Measurements from ENCODE around the gene DENND1A.
"Not testable (repeated sequence)": the region's sequence is repeated elsewhere in the genome, so short reads cannot be mapped to it uniquely, and the experiment has no call there.

Gene DENND1A

DNA sequence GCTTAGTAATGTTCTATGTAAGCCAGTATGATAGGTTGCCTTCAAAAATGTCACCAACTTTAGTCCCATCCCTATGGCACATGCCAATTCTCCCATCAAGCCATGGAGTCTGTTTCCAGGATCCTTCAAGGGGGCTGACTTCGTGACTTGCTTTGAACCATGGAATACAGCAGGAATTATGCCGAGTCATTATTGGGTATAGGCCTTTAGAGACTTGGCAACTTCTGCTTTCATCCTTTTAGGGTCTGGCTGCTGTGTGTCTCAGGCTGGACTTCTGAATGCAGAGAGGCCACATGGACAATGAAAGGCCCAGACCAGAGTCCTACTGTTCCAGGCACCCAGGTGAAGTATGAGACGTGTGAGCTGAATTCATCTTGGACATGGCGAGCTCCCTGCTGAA is 109.8 kb downstream of the DENND1A start:
- H3K4me2 ChIP-seq (ENCODE audit: low read depth, low read length, poor library complexity, severe bottlenecking), result no peak overlapping the region
- H3K9me3 ChIP-seq (ENCODE audit: insufficient read depth, low read depth, low read length), result no peaks in the 10 kb centered on the region
- H2AFZ ChIP-seq (ENCODE audit: low read length), result no peak overlapping the region
- H3K4me3 ChIP-seq (ENCODE audit: low read length, poor library complexity, severe bottlenecking), result no peak overlapping the region
- TF ChIP-seq, protein P1, sequence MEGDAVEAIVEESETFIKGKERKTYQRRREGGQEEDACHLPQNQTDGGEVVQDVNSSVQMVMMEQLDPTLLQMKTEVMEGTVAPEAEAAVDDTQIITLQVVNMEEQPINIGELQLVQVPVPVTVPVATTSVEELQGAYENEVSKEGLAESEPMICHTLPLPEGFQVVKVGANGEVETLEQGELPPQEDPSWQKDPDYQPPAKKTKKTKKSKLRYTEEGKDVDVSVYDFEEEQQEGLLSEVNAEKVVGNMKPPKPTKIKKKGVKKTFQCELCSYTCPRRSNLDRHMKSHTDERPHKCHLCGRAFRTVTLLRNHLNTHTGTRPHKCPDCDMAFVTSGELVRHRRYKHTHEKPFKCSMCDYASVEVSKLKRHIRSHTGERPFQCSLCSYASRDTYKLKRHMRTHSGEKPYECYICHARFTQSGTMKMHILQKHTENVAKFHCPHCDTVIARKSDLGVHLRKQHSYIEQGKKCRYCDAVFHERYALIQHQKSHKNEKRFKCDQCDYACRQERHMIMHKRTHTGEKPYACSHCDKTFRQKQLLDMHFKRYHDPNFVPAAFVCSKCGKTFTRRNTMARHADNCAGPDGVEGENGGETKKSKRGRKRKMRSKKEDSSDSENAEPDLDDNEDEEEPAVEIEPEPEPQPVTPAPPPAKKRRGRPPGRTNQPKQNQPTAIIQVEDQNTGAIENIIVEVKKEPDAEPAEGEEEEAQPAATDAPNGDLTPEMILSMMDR (conservative IDR thresholded peaks at IDR 0.05; ENCODE audit: low read length), result no peak
- no peak for TF ChIP-seq EZH2phosphoT487 (IDR thresholded peaks at IDR 0.05; ENCODE audit: borderline replicate concordance)
- no peaks in the 10 kb centered on the region for H3K9me2 ChIP-seq (replicated peaks; ENCODE audit: low read depth, low read length)
- H3K36me3 ChIP-seq (ENCODE audit: insufficient read depth, low read length), result no peaks in the 10 kb centered on the region
- H4K20me1 ChIP-seq (ENCODE audit: insufficient read depth, low read length, poor library complexity, severe bottlenecking), result no peaks in the 10 kb centered on the region
- no peak overlapping the region for H3K9ac ChIP-seq (ENCODE audit: low read depth, low read length, poor library complexity, severe bottlenecking)
- H3F3A ChIP-seq (ENCODE audit: low read depth), result no peaks in the 10 kb centered on the region
- H3K4me1 ChIP-seq (ENCODE audit: insufficient read depth, low read length, poor library complexity, severe bottlenecking), result peaks cover 15% of the 10 kb centered on the region
- H3K27me3 ChIP-seq (ENCODE audit: insufficient read depth, low read length, poor library complexity, severe bottlenecking), result no peaks in the 10 kb centered on the region
- H3K79me2 ChIP-seq (ENCODE audit: insufficient read depth, low read length), result no peaks in the 10 kb centered on the region

DNA sequence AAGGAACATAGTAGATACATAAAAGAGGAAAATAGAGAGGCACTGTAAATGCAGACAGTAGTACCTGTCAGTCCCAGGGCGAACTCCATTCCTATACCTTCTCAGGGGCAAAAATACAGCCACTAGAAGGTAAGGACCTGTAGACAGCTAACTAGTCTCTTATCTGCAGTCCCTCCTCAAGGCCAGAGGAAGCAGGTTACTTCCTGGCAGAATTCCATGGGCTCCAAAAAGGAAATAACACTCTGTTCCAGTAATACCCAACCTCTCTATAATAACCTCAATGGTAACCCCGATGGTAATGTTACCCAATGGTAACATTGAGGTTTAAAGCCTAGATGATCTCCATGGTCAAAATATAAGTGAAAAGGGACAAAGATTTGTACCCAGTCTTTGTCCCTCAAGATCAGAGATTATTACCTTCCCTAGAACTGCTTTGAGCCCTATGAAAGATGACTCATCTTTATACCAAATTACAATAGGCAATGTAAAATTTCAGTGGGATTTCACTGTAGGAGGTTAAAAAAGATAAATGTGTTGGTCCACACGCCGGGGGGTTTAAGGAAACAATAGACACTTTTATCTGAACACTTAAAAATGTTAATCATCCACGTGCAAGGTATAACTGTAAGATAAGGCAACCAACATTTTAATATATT is 113.0 kb downstream of the DENND1A start:
- no peaks in the 10 kb centered on the region for H3K27me3 ChIP-seq (ENCODE audit: insufficient read depth, low read length, poor library complexity, severe bottlenecking)
- no peak overlapping the region for H3K4me2 ChIP-seq (ENCODE audit: low read depth, low read length, poor library complexity, severe bottlenecking)
- H2AFZ ChIP-seq (ENCODE audit: low read length), result no peak overlapping the region
- H3K36me3 ChIP-seq (ENCODE audit: insufficient read depth, low read length), result no peaks in the 10 kb centered on the region
- peaks cover 6% of the 10 kb centered on the region for H3K4me1 ChIP-seq (ENCODE audit: insufficient read depth, low read length, poor library complexity, severe bottlenecking)
- no peaks in the 10 kb centered on the region for H3K9me2 ChIP-seq (replicated peaks; ENCODE audit: low read depth, low read length)
- TF ChIP-seq, protein P1 (conservative IDR thresholded peaks at IDR 0.05; ENCODE audit: low read length), result no peak
- TF ChIP-seq EZH2phosphoT487 (IDR thresholded peaks at IDR 0.05; ENCODE audit: borderline replicate concordance), result no peak
- H3K4me3 ChIP-seq (ENCODE audit: low read length, poor library complexity, severe bottlenecking), result no peak overlapping the region
- H4K20me1 ChIP-seq (ENCODE audit: insufficient read depth, low read length, poor library complexity, severe bottlenecking), result no peaks in the 10 kb centered on the region
- H3K9me3 ChIP-seq (ENCODE audit: insufficient read depth, low read depth, low read length), result no peaks in the 10 kb centered on the region
- H3K79me2 ChIP-seq (ENCODE audit: insufficient read depth, low read length), result no peaks in the 10 kb centered on the region
- no peak overlapping the region for H3K9ac ChIP-seq (ENCODE audit: low read depth, low read length, poor library complexity, severe bottlenecking)
- H3F3A ChIP-seq (ENCODE audit: low read depth), result no peaks in the 10 kb centered on the region

DNA sequence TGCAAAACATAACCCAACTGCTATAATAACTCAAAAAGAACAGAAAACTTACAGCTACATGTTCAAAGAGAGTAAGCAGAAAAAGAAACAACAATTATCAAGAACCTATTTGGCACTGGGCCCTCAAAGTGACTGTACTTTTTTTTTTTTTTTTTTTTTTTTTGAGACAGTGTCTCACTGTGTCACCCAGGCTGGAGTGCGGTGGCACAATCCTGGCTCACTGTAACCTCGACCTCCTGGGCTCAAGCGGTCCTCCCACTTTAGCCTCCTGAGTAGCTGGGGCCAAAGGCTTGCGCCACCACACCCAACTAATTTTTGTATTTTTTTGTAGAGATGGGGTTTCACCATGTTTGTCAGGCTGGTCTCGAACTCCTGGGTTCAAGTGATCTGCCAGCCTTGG is 114.1 kb downstream of the DENND1A start:
- not testable (repeated sequence) for H3K4me3 ChIP-seq (ENCODE audit: low read length, poor library complexity, severe bottlenecking); H3K27me3 ChIP-seq (ENCODE audit: insufficient read depth, low read length, poor library complexity, severe bottlenecking); H2AFZ ChIP-seq (ENCODE audit: low read length); H3K9me2 ChIP-seq (replicated peaks; ENCODE audit: low read depth, low read length); H3K9me3 ChIP-seq (ENCODE audit: insufficient read depth, low read depth, low read length); H4K20me1 ChIP-seq (ENCODE audit: insufficient read depth, low read length, poor library complexity, severe bottlenecking); H3K4me1 ChIP-seq (ENCODE audit: insufficient read depth, low read length, poor library complexity, severe bottlenecking); H3K4me2 ChIP-seq (ENCODE audit: low read depth, low read length, poor library complexity, severe bottlenecking); H3K36me3 ChIP-seq (ENCODE audit: insufficient read depth, low read length); H3K9ac ChIP-seq (ENCODE audit: low read depth, low read length, poor library complexity, severe bottlenecking); H3F3A ChIP-seq (ENCODE audit: low read depth); H3K79me2 ChIP-seq (ENCODE audit: insufficient read depth, low read length)

DNA sequence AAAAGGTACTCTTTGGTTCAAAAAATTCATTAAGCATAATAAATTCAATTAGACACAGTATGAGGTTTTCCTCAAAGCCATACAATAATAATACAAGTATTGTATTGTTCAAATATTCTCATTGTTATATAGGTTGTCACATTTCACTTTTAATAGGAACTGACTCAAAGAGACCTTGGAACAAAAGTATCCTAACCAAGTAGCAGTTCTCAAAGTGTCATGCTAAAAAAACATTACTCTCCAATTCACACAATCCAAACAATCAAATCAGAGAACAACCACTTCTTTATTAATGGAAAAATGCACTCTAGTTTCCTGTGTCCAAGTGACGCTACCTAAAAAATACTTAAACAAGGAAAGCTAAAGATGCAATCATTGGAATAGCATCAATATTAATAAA is 115.4 kb downstream of the DENND1A start:
- no peak for TF ChIP-seq EZH2phosphoT487 (IDR thresholded peaks at IDR 0.05; ENCODE audit: borderline replicate concordance)
- TF ChIP-seq, protein P1 (conservative IDR thresholded peaks at IDR 0.05; ENCODE audit: low read length), result no peak
- Histone ChIP-seq H3K4me2 (ENCODE audit: low read depth, low read length, poor library complexity, severe bottlenecking) (no peak overlapping the region), H3K9me3 (ENCODE audit: insufficient read depth, low read depth, low read length) (no peaks in the 10 kb centered on the region), H3K79me2 (ENCODE audit: insufficient read depth, low read length) (no peaks in the 10 kb centered on the region), H3K36me3 (ENCODE audit: insufficient read depth, low read length) (no peaks in the 10 kb centered on the region), H3K9me2 (replicated peaks; ENCODE audit: low read depth, low read length) (no peaks in the 10 kb centered on the region), H3F3A (ENCODE audit: low read depth) (no peaks in the 10 kb centered on the region), H3K9ac (ENCODE audit: low read depth, low read length, poor library complexity, severe bottlenecking) (no peak overlapping the region), H2AFZ (ENCODE audit: low read length) (no peak overlapping the region), H4K20me1 (ENCODE audit: insufficient read depth, low read length, poor library complexity, severe bottlenecking) (no peaks in the 10 kb centered on the region), H3K27me3 (ENCODE audit: insufficient read depth, low read length, poor library complexity, severe bottlenecking) (no peaks in the 10 kb centered on the region), H3K4me1 (ENCODE audit: insufficient read depth, low read length, poor library complexity, severe bottlenecking) (peaks cover 6% of the 10 kb centered on the region), H3K4me3 (ENCODE audit: low read length, poor library complexity, severe bottlenecking) (no peak overlapping the region)
